AG09319 (cell line): ENCODE measurements around the gene ADA.

Experiments used
- DNase-seq: peaks from one replicate; pipeline ENCODE4 v3.0.0-alpha.2; 2010; ENCODE audit warnings: low read depth; ENCODE audit errors: extremely low read depth
- CTCF ChIP-seq: IDR thresholded peaks from 2 replicates; pipeline ENCODE4 v1.5.1; 2011; ENCODE audit warnings: low read depth, mild to moderate bottlenecking, inconsistent platforms, low read length, moderate library complexity

Gene ADA

GRCh38 chr20:44642203-44643153, 9.0 kb downstream of the ADA start:
- TF ChIP-seq CTCF = no peak
- DNase-seq = peak; percentile 24

- TF ChIP-seq CTCF = no peak
- DNase-seq = no peak
Observed at GRCh38 chr20:44641325-44641724, 10.2 kb downstream of the ADA start.

- DNase-seq = no peak
- TF ChIP-seq CTCF = no peak
Observed at GRCh38 chr20:44640522-44640921, 11.0 kb downstream of the ADA start.

GRCh38 chr20:44637522-44638372, 13.8 kb downstream of the ADA start:
- no peak for TF ChIP-seq CTCF
- no peak for DNase-seq

- no peak for DNase-seq
- TF ChIP-seq CTCF = no peak
Observed at GRCh38 chr20:44637042-44637441, 14.5 kb downstream of the ADA start.

GRCh38 chr20:44635877-44636276, 15.6 kb downstream of the ADA start:
- no peak for TF ChIP-seq CTCF
- no peak for DNase-seq
